GM19397 (cell line): ENCODE data around the gene RGS10.

Source experiments
- ATAC-seq: cut with Tn5 transposase; IDR thresholded peaks from one replicate; pipeline ENCODE4 v1.9.1; 2021; ENCODE audit warnings: mild to moderate bottlenecking, moderate library complexity; ENCODE audit not compliant: unreplicated experiment

RGS10 gene

DNA sequence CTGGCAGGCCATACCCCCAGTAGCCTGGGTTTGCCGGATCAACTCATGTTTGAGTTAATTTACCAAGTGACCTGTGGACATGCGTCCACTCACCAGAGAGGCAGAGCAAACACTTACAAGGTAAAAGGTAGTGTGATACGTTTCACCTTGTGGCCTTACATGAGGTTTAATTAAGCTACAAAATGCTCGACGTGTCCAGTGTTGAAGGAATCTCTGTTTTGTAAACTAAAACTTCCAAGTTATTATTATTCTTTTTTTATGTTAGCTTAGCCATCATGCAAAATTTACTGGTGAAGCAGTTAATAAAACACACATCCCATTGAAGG, 42.9 kb downstream of the RGS10 start:
- ATAC-seq: no peak

DNA sequence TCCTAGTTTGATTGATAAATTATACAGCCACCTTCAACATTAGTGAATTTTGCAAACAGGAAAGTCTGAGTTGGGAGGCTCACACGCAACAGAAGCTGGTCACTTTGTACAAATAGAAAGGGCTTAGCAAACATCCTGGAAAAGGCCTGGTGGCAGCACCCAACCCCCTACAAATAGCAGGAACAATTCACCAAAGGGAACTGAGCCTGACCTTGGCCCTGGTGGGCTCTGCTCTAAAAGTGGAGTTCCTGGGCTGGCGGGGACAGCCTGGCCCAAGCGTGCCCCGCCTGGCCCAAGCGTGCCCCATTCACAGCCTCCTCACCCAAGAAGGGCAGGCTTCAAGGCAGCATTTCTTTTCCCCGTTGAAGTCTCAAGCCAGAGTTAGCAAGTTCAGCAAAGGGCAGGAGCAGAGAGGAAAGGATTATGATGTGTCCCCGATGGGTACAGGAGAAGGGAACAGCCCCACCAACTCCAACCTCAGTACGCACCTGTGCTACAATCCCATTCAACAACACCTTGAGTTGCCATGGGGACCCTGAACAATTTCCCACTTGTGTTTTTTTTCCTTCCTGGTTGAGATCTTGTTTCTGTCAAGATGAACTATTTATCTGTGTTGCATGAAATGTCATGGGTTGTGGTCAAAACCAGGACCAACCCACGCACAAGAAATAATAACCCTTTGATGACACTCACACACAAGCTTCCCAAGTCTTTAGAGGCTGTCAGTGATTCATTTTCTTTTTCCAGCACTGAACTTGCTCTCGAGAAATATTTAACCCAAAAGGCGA, 43.4 kb downstream of the RGS10 start:
- ATAC-seq: no peak

DNA sequence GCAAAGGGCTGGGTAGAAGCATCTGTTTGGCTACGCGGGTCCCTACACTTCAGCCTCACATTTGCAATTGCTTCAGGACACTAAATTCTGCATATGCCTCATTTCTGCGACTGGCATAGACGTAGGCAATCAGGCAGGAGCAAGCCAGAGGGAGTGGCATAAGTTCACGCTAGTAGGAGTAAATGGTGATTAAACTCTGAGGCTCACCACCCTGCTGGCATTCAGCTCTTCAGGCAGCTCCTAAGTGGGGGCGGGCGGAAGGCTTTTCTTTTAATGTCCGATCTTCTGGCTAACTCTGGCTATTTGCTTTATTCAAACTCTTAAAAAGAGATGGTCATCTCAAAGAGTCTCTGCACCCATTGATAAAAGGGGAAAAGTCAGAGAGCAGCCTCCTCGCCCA, 45.3 kb downstream of the RGS10 start:
- ATAC-seq: no peak

DNA sequence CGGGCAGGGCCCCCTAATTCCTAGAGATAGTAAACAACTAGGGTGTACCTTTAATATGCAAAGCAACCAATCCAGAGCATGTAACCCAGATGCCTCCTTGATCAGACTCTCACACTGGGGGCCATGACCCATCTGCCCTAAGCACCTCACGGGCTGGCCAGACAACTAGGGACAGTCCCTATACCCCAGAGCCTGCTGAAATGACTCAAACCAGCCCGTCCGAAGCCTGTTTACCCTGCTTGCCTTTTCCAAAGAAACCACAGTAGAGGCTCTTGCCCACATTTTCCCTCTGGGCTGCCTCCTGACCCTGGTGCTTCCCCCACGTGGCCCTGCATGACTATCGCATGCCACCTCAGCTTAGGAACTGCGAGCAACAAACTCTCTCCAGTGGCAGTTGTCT, 46.2 kb downstream of the RGS10 start:
- ATAC-seq: peak; percentile 82

DNA sequence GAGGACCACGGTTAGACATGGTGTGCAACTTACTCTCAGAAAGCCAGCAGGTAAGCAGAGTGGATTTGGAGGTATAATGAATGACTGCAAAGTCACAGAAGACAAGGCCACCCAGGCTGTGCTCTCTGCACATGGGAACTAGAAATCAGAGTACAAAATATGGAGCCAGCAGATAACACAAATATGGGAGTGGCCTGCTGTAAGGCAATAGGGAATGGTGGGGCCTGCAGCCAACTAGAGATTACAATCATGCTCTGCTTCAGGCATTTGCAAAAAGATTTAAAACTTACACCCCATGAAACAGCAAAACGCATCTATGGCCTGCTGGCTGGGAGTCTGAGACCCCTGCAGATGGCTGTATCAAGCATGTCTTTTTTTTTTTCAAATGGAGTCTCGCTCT, 47.0 kb downstream of the RGS10 start:
- ATAC-seq: no peak

DNA sequence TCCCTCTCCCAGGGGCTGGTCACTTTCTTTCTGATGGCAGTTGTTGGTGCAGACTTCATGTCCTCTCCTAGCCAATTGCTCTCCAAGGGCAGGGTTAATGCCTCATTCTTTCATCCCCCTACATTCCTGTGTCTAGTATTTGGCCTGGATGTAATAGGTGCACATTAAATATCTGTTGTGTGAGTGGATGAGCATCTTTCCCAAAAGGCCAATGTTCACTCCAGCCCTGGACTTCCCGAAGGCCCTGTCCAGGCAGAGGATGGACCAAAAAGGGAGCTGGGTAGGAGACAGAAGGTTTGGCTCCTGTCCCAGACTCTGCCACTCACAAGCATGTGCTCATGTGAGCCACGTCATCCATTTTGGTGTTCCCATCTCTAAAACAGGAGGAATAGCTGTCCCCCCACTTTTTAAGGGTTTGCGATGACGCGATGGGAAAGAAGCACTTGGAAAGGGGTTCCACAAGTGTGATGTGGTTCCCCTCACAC, 47.5 kb downstream of the RGS10 start:
- no peak for ATAC-seq

DNA sequence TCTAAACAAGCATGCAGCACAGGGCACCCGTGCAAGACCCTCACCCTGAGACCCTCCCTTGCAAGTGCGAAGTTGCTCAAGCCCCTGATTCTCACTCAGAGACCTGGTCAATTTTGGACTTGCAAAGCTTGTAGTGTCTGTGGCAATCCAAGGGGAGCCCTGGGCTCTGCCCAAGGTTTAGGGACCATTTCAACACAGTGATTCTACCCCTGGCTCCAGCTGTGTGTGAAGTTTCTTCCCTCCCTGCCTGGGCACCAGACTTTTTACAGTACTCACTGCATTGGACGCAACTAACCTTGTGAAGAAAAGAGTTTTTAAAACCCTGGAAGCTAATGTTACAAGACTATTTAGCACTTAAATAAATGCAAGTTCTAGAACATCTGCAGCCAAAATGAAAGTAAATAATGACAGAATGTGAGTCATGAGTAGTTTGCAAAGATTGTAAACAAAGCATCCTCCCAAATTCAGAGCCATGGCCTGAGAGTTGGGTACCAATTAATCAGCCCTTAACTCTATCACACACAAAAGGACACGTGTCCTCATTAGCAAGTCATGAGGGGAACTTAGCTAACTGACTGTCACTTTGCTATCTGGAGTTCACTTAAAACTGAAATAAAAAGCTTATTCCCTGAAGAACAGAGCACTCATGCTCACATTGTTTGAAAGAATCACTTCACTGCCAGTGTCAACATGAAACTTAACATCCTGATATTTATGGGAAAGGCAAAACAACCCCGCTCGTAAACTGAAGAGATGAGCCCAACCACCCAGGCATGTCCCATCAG, 48.1 kb downstream of the RGS10 start:
- ATAC-seq: no peak

DNA sequence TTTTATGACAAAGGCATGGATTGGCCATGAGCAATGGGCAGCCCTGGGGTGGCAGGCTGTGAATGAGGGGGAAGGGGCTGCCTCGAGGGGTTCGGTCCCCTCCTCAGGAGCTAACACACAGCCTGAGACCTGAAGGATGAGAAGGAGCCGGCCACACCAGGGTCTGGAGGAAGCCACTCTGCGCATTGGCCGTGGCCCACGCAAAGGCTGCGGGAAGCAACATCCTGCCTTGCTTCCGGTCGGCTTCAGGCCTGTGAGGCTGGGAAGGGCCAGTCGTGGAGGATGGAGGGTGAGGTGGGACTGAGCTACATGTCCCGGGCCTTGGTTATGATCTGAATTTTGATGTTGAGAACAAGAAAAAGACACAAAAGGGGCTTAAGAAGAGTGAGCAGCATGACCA, 49.4 kb downstream of the RGS10 start:
- no peak for ATAC-seq

DNA sequence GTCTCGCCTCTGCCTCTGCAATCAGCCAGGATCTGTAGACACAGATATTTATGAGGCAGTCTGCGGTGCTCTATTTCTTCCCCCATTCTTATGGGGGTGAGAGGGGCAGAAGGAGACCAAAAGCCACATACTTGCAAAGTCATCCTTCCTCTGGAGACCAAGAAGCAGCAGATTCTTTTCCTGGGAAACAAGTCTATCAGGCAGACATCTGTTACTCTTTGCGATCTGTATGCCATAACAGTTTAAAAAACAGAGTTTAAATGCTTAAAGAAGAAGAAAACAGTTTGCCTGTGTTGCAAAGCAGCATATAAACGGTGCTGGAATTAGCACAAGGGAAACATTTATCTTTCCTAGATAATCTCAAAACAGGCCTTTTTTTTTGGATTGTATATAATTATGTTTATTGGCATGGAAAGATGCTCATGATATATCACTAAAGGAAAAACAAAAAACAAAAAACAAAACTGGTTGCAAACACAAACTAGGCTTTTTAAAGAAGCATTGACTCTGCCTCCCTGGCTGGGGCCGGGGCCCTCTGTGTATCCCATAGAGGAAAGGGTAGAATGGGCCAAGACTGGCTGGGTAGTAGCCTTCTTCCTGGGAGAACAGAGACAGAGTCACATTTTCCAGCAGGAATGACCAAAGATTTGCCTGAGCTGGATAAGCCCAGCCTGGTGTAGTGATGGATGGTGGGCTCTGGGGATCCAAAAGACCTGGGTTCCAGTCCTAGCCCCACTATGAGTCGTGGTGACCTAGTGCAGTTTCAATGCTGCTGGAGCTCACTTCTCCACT, 50.4 kb downstream of the RGS10 start:
- ATAC-seq: no peak

DNA sequence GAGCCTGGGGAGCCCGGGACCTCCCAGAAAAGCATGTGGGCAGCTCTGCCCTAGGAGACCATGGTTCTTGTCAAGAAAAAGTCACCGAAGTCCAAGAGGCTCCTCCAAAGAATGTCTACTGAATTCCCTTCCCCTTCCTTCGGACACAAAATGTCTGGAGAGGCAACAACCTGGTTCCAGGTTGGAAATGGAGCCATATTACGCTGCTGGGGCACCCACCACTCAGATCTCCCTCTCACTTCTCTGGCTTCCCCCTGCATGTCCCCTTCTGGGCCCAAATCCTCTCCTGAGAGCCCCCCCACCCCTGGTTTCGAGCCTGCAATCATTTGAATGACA, 52.6 kb downstream of the RGS10 start:
- no peak for ATAC-seq

DNA sequence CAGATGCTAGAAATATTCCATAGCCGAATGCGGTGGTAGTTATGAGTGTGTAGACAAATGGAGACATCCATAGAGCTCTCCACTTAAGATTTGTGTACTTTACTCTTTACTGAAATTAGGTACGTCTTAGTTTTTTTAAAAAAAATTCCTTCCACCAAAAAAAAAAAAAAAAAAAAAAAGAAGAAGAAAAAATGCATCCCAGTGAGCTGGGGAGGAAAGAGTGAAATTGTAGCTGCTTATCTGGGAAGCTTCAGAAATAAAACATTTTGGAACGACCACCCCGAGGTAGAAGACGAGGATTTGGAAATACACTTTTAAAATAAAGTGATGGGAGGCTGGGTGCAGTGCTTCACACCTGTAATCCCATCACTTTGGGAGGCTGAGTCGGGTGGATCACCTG, 53.8 kb downstream of the RGS10 start:
- ATAC-seq: no peak

DNA sequence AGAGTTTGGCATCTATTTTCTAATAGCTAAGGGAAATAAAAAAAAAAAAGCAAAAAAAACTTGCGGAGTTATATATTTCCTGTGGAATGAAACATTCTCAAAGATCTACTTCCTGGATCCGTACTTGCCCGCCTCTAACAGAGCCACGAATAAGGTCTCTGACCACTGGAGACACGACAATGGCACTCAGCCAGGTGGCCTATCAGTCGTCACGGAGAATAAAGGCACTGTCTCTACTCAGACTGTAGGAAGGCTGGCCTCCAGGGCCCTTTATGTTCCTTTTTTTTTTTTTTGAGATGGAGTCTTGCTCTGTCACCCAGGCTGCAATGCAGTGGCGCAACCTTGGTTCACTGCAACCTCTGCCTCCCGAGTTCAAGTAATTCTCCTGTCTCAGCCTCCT, 58.7 kb downstream of the RGS10 start:
- ATAC-seq: no peak

DNA sequence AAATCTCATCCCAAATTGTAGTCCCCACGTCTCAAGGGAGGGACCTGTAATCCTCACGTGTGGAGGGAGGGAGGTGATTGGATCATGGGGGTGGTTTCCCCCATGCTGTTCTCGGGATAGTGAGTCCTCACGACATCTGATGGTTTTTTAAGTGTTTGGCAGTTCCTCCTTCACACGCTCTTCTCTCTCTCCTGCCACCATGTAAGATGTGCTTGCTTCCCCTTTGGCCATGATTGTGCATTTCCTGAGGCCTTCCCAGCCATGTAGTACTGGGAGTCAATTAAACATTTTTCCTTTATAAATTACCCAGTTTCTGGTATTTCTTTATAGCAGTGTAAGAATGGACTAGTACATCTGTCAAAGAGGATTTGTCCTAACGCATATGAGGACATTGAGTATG, 59.5 kb downstream of the RGS10 start:
- ATAC-seq: no peak

DNA sequence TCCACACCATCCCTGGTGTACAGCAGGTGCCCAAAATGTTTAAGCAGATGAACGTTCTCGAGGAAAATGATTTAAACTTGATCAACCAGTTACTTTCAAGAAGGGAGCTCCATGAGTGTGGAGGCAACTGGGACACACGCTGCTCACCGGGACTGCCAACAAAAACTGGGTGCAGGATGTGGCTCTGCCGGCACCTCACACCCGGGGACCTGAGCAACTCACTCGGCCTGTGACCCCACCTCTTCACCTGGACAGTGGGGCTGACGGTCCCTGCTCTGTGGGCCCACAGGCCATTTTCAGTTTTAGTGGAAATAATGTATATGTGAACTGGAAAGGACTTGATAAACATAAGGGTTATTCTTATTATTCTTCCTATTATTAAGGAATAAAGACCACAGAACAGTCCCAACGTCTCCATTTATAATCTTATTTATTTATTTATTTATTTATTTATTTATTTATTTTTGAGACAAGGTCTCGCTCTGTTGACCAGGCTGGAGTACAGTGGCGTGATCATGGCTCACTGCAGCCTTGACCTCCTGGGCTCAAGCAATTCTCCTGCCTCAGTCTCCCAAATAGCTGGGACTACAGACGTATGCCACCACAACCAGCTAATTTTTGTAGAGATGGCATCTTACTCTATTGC, 60.6 kb downstream of the RGS10 start:
- no peak for ATAC-seq

DNA sequence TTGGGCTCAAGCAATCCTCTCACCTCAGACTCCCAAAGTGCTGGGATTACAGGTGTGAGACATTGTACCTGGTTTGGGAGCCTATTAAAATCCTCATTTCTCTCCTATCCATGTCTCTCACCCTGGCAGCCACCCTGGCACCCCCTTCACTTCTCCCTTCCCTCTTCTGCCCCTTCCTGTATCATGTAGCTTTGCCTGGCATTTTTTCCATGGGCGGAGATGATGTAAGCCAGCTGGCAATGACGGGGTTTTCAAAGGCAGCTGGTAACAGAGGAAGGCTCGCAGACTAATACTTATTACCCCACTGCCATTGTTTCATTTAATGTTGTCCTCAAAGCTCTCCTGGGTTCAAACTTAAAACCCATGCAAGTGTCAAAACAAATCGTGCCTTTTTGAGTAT, 61.9 kb downstream of the RGS10 start:
- ATAC-seq: no peak

DNA sequence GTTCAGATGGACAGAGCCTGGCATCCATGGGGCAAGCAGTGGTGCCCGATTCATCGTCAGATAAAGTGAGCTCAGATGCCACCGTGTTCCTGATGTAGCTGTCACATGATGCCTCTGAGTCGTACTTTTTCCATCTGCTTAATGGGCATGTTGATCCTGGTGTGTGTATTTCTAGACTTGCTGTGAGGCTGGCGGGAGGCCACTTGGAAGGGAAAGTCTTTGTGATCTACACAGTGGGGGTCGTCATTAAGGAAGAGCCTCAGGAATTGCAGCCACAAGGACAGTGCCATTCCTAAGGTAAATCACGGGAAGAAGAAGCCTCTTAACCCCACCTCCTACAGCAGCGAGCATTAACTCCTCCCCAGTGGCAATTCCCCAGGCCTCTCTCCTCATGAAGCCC, 63.0 kb downstream of the RGS10 start:
- ATAC-seq: no peak

DNA sequence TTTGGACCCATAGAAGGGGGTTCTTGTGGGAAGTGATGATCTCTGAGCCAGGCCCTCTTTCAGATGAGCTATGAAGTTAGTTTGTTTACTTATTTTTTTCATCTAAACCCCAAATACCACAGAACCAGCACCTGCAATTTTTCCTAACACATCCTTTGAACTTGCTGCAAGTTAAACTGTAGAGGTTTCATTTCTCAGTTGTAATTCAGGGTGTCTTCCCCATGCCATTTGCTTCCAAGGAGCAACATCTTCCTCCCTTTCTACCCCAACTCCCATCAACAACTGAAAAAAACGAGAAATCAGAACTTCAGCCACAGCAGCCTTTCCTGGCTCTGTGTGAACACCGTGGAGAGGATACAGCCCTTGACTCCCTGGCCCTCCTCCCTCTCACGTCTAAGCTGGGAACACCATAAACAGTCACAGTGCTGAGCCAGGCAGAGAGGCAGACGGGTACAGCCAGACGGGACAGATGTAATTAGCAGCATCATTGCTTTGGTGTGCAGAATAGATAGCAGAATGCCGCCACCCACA, 63.6 kb downstream of the RGS10 start:
- ATAC-seq: no peak

DNA sequence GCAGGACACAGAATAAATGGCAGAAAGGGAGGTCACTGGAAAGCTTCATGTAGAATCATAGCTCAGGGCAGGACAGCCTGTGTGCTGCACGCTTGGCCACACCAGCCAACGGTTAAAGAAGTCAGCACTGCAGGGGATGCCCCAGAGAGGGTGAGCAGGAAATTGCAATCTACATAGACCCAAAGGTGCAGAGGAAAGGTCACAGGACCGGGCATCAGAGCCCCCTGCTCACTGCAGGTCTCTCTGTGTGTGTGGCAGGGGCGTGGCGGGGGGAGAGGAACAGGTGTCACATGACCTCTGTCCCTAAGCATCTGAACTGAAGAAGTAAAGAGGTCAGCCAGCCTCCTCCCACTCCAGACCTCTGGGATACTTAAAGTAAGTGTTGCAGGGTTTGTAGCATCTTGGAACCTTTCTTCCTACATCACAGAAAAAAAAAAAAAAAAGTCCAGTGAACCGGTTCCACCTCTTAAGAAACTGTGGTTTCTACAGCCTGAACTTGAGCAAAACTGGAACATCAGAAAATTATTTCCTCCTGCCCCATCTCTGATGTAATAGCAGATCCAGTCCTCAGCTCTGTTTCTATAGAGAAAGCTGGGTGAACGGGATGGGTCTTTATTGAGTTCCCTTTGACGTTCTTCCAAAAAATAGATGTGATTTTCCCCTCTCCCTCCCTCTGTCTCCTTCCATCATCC, 64.3 kb downstream of the RGS10 start:
- peak; percentile 80 for ATAC-seq

DNA sequence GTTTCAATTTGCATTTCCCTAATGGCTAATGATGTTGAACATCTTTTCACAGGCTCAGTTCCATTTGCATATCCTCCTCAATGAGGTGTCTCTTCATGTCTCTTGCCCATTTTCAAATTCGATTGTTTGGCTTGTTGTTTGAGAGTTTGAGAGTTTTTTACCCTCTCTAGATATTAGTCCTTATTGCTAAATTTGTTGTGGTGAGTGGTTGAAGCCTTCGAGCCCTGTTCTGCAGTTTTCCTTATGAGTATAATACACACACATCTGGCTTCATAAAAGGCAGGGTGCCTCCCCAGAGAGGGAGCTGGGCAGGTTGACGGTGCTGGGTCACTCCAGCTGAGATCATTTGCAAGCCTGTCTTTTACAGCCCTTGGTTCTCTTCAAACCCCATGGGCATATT, 65.1 kb downstream of the RGS10 start:
- peak; percentile 57 for ATAC-seq

DNA sequence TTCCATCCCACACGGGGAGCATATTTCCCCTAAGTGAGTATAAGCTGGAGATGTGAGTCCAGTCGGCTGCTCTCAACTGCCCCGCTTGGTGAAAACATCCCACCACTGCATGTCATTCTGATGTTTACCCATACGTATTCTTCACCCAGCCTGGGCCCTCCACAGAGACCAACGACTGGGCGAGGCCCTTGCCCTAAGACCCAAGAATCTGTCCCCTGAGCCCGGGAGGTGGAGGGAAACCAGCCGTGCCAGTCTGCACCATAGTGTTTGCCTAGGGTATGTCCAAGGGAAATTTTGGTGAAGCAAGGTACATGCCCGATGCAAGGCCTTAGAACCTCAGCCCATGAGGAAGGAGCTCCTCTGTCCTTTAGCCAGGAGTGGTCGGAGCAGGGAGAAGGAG, 67.9 kb downstream of the RGS10 start:
- no peak for ATAC-seq
